ENCODE measurements around the gene NREP.

DNA sequence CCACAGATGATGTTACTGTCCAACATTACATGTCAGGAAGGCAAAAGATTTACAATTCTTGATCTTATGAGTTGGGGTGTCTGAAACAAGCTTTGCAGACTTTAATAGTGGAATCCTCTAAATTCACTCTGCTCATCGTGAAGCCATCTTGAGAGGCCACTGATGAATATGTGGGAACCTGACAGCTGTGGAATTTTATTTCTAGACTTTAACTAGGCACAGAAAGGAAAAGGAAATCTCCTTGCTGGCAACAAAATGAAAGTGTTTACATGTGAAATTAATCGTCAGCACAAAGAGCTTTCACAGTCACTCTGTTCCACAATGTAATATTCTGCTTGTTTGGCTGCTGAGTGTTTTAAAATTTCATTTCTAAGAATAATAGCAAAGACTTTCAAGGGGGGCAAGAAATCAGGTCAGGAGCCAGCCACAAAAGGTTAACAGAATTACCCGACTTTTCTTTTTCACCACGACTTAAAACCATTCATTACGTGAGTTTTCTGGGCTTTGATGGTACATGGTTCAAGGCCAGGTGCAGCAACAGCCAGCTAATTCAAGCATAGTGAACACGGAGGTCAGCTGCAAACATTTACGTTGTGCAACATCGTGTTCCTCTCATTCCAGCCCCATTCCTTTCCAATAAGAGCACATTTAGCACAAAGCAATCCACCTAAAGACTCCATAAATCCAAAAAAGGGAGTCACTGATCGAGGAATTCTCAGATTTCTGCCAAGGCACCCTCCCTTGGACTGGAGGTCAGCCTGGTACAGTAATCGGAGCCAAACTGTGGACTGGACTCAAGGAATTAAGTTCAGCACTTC, 14.6 kb downstream of the NREP start:
- no peak for TF ChIP-seq CTCF (IDR thresholded peaks at IDR 0.05)
- TF ChIP-seq EZH2phosphoT487 (IDR thresholded peaks at IDR 0.05), result no peak
- no peak for TF ChIP-seq EZH2 (IDR thresholded peaks at IDR 0.05)

Measured in neural progenitor cell (in vitro differentiated cells).